ENCODE data around the gene MAGI1. TPM values are rescaled to one million over a fixed set of nuclear protein-coding genes. Genes with fewer than 3 reads are reported as not detected.

The MAGI1 gene
- total RNA-seq, 4 donors from 2014 or later = 17.2 to 40.8 (median 28.1) TPM

- no peak for ATAC-seq
- H3K27ac ChIP-seq = no peak overlapping the region
- H3K9me3 ChIP-seq = no peaks in the 10 kb centered on the region
- H3K4me1 ChIP-seq = peaks cover 0 to 14% (median 0%) of the 10 kb centered on the region in 3 donors
- H3K4me3 ChIP-seq = no peak overlapping the region
- H3K27me3 ChIP-seq = no peaks in the 10 kb centered on the region
- H3K36me3 ChIP-seq = peaks cover 0 to 3% of the 10 kb centered on the region in 2 donors
- TF ChIP-seq EP300 (IDR thresholded peaks at IDR 0.05) = no peak
- TF ChIP-seq POLR2AphosphoS5 (IDR thresholded peaks at IDR 0.05) = no peak
- no peak for TF ChIP-seq CTCF (IDR thresholded peaks at IDR 0.05)
- no peak for TF ChIP-seq POLR2A (IDR thresholded peaks at IDR 0.05)
These were observed 642.6 kb downstream of the MAGI1 start for GRCh38 chr3:65396078-65396477.

- no peak for ATAC-seq
- Histone ChIP-seq H3K4me3 (no peak overlapping the region), H3K4me1 (peaks cover 0 to 14% (median 0%) of the 10 kb centered on the region in 3 donors), H3K27ac (no peak overlapping the region), H3K27me3 (no peaks in the 10 kb centered on the region), H3K9me3 (no peaks in the 10 kb centered on the region), H3K36me3 (peaks cover 0 to 21% of the 10 kb centered on the region in 2 donors)
- WGBS, 2 donors (ENCODE audit: low coverage in 1 of 2) = 70 to 87% methylated on average over 3 to 5 of the region's 5 CpGs
- TF ChIP-seq CTCF (IDR thresholded peaks at IDR 0.05) = no peak
- TF ChIP-seq POLR2AphosphoS5 (IDR thresholded peaks at IDR 0.05) = no peak
- no peak for TF ChIP-seq POLR2A (IDR thresholded peaks at IDR 0.05)
- TF ChIP-seq EP300 (IDR thresholded peaks at IDR 0.05) = no peak
These were observed 647.6 kb downstream of the MAGI1 start for GRCh38 chr3:65391068-65391467.

GRCh38 chr3:65385805-65386204 is 652.9 kb downstream of the MAGI1 start:
- no peak overlapping the region for H3K27ac ChIP-seq
- peaks cover 0 to 48% of the 10 kb centered on the region in 2 donors for H3K36me3 ChIP-seq
- 94 to 98% methylated on average over 3 to 4 of the region's 4 CpGs for WGBS, 2 donors (ENCODE audit: low coverage in 1 of 2)
- H3K27me3 ChIP-seq = no peaks in the 10 kb centered on the region
- TF ChIP-seq POLR2AphosphoS5 (IDR thresholded peaks at IDR 0.05) (no peak), EP300 (IDR thresholded peaks at IDR 0.05) (no peak), CTCF (IDR thresholded peaks at IDR 0.05) (no peak), POLR2A (IDR thresholded peaks at IDR 0.05) (no peak)
- H3K9me3 ChIP-seq = no peaks in the 10 kb centered on the region
- no peaks in the 10 kb centered on the region for H3K4me1 ChIP-seq
- H3K4me3 ChIP-seq = no peak overlapping the region
- ATAC-seq = no peak

- Histone ChIP-seq H3K27ac (no peak overlapping the region), H3K4me3 (no peak overlapping the region), H3K36me3 (peaks cover 0 to 70% of the 10 kb centered on the region in 2 donors), H3K27me3 (no peaks in the 10 kb centered on the region), H3K4me1 (no peaks in the 10 kb centered on the region), H3K9me3 (no peaks in the 10 kb centered on the region)
- no peak for ATAC-seq
- WGBS, 2 donors (ENCODE audit: low coverage in 1 of 2) = 83 to 86% methylated on average over 10 of the region's 10 CpGs
- TF ChIP-seq POLR2AphosphoS5 (IDR thresholded peaks at IDR 0.05) (no peak), EP300 (IDR thresholded peaks at IDR 0.05) (no peak), CTCF (IDR thresholded peaks at IDR 0.05) (no peak), POLR2A (IDR thresholded peaks at IDR 0.05) (no peak)
These were observed 657.2 kb downstream of the MAGI1 start for GRCh38 chr3:65381496-65382010.

GRCh38 chr3:65379223-65379622 is 659.5 kb downstream of the MAGI1 start:
- ATAC-seq = no peak
- Histone ChIP-seq H3K9me3 (no peaks in the 10 kb centered on the region), H3K27ac (no peak overlapping the region), H3K36me3 (peaks cover 0 to 78% of the 10 kb centered on the region in 2 donors), H3K27me3 (no peaks in the 10 kb centered on the region), H3K4me1 (no peaks in the 10 kb centered on the region), H3K4me3 (no peak overlapping the region)
- whole genome bisulfite sequencing, 2 donors (ENCODE audit: low coverage in 1 of 2) = 96 to 100% methylated on average over 7 to 16 of the region's 35 CpGs
- TF ChIP-seq POLR2AphosphoS5 (IDR thresholded peaks at IDR 0.05) (no peak), CTCF (IDR thresholded peaks at IDR 0.05) (no peak)
